GM12878 (cell line): ENCODE data around the gene LEFTY1. TPM values are rescaled to one million over a fixed set of nuclear protein-coding genes. Genes with fewer than 3 reads are reported as not detected.

Experiments used
- ATAC-seq: fragments of 200-7000 bp; cut with Tn5 transposase; 3 replicates; pipeline ENCODE4 v1.9.1; 2020; ENCODE audit warnings: mild to moderate bottlenecking, moderate library complexity
- BruUV-seq: library from RNA; stranded (reverse); fragments of 400-500 nt; replicated peaks from 2 replicates; lab custom pipeline; 2021; lab: Mats Ljungman, UMichigan
- CTCF ChIA-PET: fragments of 300-600 bp; sonication (Branson Sonifier 250); formaldehyde crosslinking; extraction: SDS; loops from one replicate; lab custom pipeline; 2021; ENCODE audit warnings: inconsistent platforms; lab: Yijun Ruan, JAX
- POLR2A ChIA-PET: fragments of 350-600 bp; formaldehyde crosslinking; extraction: SDS; loops from one replicate; lab custom pipeline; 2021; ENCODE audit warnings: inconsistent platforms; lab: Charles Lee
- RAD21 ChIA-PET: fragments of 300-600 bp; sonication (Branson Sonifier 250); formaldehyde crosslinking; loops from one replicate; lab custom pipeline; 2023; ENCODE audit warnings: antibody characterized with exemption; ENCODE audit not compliant: unreplicated experiment; lab: Charles Lee
- SMC1A ChIA-PET: fragments of 300-600 bp; sonication (Branson Sonifier 250); formaldehyde crosslinking; loops from one replicate; lab custom pipeline; 2023; ENCODE audit not compliant: unreplicated experiment, uncharacterized antibody; lab: Charles Lee
- DNase-seq: peaks from one replicate; pipeline ENCODE4 v3.0.0-alpha.2; 2011; ENCODE audit warnings: low read depth, low spot score
- FAIRE-seq: peaks from 3 replicates; lab custom pipeline; 2011; peaks lifted over from hg19 to GRCh38; lab: Jason Lieb, UNC
- H2AFZ ChIP-seq: 2 replicates; pipeline ENCODE4 v1.6.0; 2011; ENCODE audit warnings: low read depth, low read length, control low read depth; ENCODE audit not compliant: control insufficient read depth
- H3K27ac ChIP-seq: 2 replicates; pipeline ENCODE4 v1.5.1; 2011; ENCODE audit warnings: control low read depth; ENCODE audit not compliant: control insufficient read depth, insufficient read depth
- H3K27me3 ChIP-seq, 2 experiments: replicated peaks in 1 of 2; 2 replicates each; pipeline versions ENCODE4 v1.6.0 to v1.6.1; 2011; ENCODE audit warnings: low read length in 1 of 2; ENCODE audit not compliant: control insufficient read depth in 2 of 2, insufficient read depth in 2 of 2
- H3K36me3 ChIP-seq, 2 experiments: 2 replicates each; pipeline ENCODE4 v1.5.1; 2011; ENCODE audit warnings: low read length in 1 of 2; ENCODE audit not compliant: control insufficient read depth in 2 of 2, insufficient read depth in 2 of 2
- H3K4me1 ChIP-seq: 2 replicates; pipeline ENCODE4 v1.6.1; 2011; ENCODE audit warnings: mild to moderate bottlenecking, low read length, moderate library complexity, mixed read lengths; ENCODE audit not compliant: control insufficient read depth, insufficient read depth
- H3K4me2 ChIP-seq: 2 replicates; pipeline ENCODE4 v1.6.0; 2011; ENCODE audit warnings: control low read depth; ENCODE audit not compliant: control insufficient read depth, insufficient read depth
- H3K4me3 ChIP-seq: fragments of 200-600 bp; sonication (generic); 2 replicates; pipeline ENCODE4 v1.5.1; 2016
- H3K79me2 ChIP-seq: 2 replicates; pipeline ENCODE4 v1.6.0; 2011; ENCODE audit warnings: low read length; ENCODE audit not compliant: control insufficient read depth, insufficient read depth
- H3K9ac ChIP-seq: 2 replicates; pipeline ENCODE4 v1.8.0; 2011; ENCODE audit warnings: low read length, control low read depth, mixed read lengths; ENCODE audit not compliant: control insufficient read depth, insufficient read depth
- H3K9me3 ChIP-seq: replicated peaks from 3 replicates; pipeline ENCODE4 v1.5.1; 2011; ENCODE audit warnings: mild to moderate bottlenecking, low read length; ENCODE audit not compliant: control insufficient read depth, insufficient read depth
- H4K20me1 ChIP-seq: 2 replicates; pipeline ENCODE4 v1.6.0; 2011; ENCODE audit not compliant: control insufficient read depth, insufficient read depth
- CHD1 ChIP-seq: IDR thresholded peaks from 2 replicates; pipeline ENCODE4 v1.6.1; 2012; ENCODE audit warnings: low read depth, low read length, improper control_type of control experiment
- CTCF ChIP-seq, 3 experiments: IDR thresholded peaks in 2 of 3; conservative IDR thresholded peaks in 1 of 3; 2 replicates each; pipeline ENCODE4 v1.5.1; 2011; ENCODE audit warnings: low read depth in 3 of 3, low read length in 3 of 3, mild to moderate bottlenecking in 3 of 3, control low read depth in 2 of 3, moderate library complexity in 2 of 3, inconsistent platforms in 1 of 3, mixed read lengths in 1 of 3; ENCODE audit not compliant: control insufficient read depth in 2 of 3, insufficient read depth in 1 of 3; ENCODE audit errors: extremely low read depth in 1 of 3
- DPF2 ChIP-seq: fragments of 450-650 bp; IDR thresholded peaks from 2 replicates; pipeline ENCODE4 v1.6.1; 2017; ENCODE audit warnings: mild to moderate bottlenecking
- GATAD2B ChIP-seq: fragments of 450-650 bp; conservative IDR thresholded peaks from 2 replicates; pipeline ENCODE4 v1.6.1; 2017; ENCODE audit warnings: low read depth, mild to moderate bottlenecking, moderate library complexity
- TCF12 ChIP-seq: IDR thresholded peaks from 2 replicates; pipeline ENCODE4 v1.6.1; 2011; ENCODE audit warnings: low read depth, mild to moderate bottlenecking, low read length
- WGBS: methylation state at CpG from one replicate; pipeline ENCODE4 v1.1.6; 2016; ENCODE audit warnings: low lambda C conversion rate; ENCODE audit not compliant: insufficient replicate concordance, insufficient coverage; ENCODE audit errors: missing lambda C conversion rate; 5-methylcytosine and 5-hydroxymethylcytosine counted together
- in situ Hi-C: fragments of 300-500 bp; cut with MboI; formaldehyde crosslinking; loops from 9 replicates; pipeline ENCODE4 v1.14.3; 2018; ENCODE audit warnings: mixed read lengths
- intact Hi-C: fragments of 100-400 bp; cut with micrococcal nuclease; formaldehyde crosslinking; loops from one replicate; pipeline ENCODE4 v1.14.2; 2022; ENCODE audit not compliant: unreplicated experiment
- polyA plus RNA-seq, 11 experiments: library from polyadenylated mRNA; depleted of rRNA in 4 of 11; unstranded in 6 of 11; stranded (reverse) in 5 of 11; fragments of >200 nt; fragmentation: Nextera tagmentation in 4 of 11; fragmentation: Illumina TruSeq in 1 of 11; extraction: Ambion mirVana in 4 of 11; extraction: Trizol in 1 of 11; gene quantifications; 1 replicate in 1 of 11; 2 replicates in 10 of 11; pipeline versions ENCODE4 v1.2.1 to v1.2.3, GENCODE V29; 2011 to 2016; ENCODE audit warnings: inconsistent platforms in 2 of 11, missing spikeins in 2 of 11, low read depth in 1 of 11
- total RNA-seq, 4 experiments: library from RNA; depleted of rRNA in 3 of 4; stranded (reverse); fragments of >200 nt in 3 of 4; fragmentation: Illumina TruSeq in 1 of 4; extraction: Trizol in 1 of 4; gene quantifications; 2 replicates each; pipeline versions ENCODE4 v1.2.1 to v1.2.3, GENCODE V29; 2013 to 2021

Gene LEFTY1
- total and polyA plus RNA-seq, 10 of the 15 experiments (the other 5 are each of a cell fraction or from before 2014, with no cell fraction given) = 0.06 TPM; not detected in 8

GRCh38 chr1:225877580-225877979 is 11.4 kb downstream of the LEFTY1 start:
- WGBS = 76% methylated on average over 10 of the region's 10 CpGs
- POLR2A ChIA-PET = interaction anchor here (0.9 to 1.4 kb wide), 2 partner anchors 12 to 19 kb away, joined by 3 read pairs; no protein-coding TSS in a partner anchor
- TF ChIP-seq CHD1 = no peak
- TF ChIP-seq GATAD2B = 0 out of 2 replicates have a peak, but pooled peaks have one; percentile 22
- no peak for TF ChIP-seq TCF12
- TF ChIP-seq DPF2 = no peak
- peak; percentile 43 to 67 (median 43) for TF ChIP-seq CTCF (IDR thresholded peaks at IDR 0.05 in 2 of 3, conservative IDR thresholded peaks at IDR 0.05 in 1 of 3; ENCODE audit: control insufficient read depth in 2 of 3, extremely low read depth in 1 of 3, insufficient read depth in 1 of 3, low read depth in 3 of 3, low read length in 3 of 3)
- TF ChIP-seq, all 136 proteins: peak for 2
- H4K20me1 ChIP-seq = 0 out of 2 replicates have a peak, but pooled peaks cover 3% of the 10 kb centered on the region
- H2AFZ ChIP-seq = no peak overlapping the region
- no peak overlapping the region for H3K9ac ChIP-seq
- in situ Hi-C loops (no loop called here), intact Hi-C loops (no loop called here)
- ATAC-seq (no peak), DNase-seq (no peak), FAIRE-seq (no peak)
- H3K4me3 ChIP-seq = no peak overlapping the region
- H3K4me1 ChIP-seq = peaks cover 24% of the 10 kb centered on the region
- BruUV-seq = no TSS peak
- H3K27me3 ChIP-seq = no peaks in the 10 kb centered on the region
- H3K79me2 ChIP-seq = peaks cover 26% of the 10 kb centered on the region
- ChIA-PET RAD21 (no interaction called here), SMC1A (interaction anchor here (0.9 kb wide), 1 partner anchor 46 kb away, joined by 3 read pairs; no protein-coding TSS in a partner anchor), CTCF (interaction anchor here (0.8 to 1.8 kb wide), 7 partner anchors 23 to 99 kb away, joined by 3 to 6 read pairs (median 3); no protein-coding TSS in a partner anchor)
- peaks cover 2 to 4% of the 10 kb centered on the region in 2 experiments; a peak in 3 of 4 replicates for H3K36me3 ChIP-seq
- no peaks in the 10 kb centered on the region for H3K9me3 ChIP-seq
- no peak overlapping the region for H3K27ac ChIP-seq
- H3K4me2 ChIP-seq = no peak overlapping the region
